ENCODE results near the gene ST14.

The ST14 gene

DNA sequence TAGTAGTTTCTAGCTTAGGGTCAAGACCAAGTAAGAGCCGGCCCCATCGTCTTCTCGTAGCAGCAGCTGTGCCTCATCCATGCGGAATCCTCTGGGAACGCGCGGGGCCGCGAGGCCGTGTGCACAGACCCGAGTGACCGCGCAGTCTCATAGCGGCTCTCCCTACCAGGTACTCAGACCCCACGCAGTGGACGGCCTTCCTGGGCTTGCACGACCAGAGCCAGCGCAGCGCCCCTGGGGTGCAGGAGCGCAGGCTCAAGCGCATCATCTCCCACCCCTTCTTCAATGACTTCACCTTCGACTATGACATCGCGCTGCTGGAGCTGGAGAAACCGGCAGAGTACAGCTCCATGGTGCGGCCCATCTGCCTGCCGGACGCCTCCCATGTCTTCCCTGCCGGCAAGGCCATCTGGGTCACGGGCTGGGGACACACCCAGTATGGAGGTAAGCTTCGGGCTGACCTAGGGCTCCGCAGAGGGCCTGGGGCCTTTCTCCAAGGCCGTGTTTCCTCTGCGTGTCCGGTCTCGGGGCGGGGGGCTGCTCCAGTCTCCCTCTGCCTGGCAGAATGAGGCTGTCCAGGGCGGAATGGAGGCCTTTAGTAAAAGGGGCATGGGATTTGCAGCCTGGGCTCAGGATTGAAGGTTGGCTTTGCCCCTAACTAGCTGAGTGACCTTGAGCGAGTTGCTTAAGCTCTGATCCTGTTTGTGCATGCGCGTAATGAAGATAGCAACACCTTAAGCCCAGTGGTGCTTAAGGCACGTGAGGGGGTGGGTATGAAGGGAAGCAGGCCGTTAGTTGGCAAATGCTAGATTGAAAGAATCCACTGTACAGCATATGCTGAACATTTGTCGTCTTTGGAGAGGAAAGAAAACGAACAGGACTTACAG, 48.9 kb downstream of the ST14 start:
- no peak for DNase-seq (ENCODE audit: low read depth in 3 of 3)

DNA sequence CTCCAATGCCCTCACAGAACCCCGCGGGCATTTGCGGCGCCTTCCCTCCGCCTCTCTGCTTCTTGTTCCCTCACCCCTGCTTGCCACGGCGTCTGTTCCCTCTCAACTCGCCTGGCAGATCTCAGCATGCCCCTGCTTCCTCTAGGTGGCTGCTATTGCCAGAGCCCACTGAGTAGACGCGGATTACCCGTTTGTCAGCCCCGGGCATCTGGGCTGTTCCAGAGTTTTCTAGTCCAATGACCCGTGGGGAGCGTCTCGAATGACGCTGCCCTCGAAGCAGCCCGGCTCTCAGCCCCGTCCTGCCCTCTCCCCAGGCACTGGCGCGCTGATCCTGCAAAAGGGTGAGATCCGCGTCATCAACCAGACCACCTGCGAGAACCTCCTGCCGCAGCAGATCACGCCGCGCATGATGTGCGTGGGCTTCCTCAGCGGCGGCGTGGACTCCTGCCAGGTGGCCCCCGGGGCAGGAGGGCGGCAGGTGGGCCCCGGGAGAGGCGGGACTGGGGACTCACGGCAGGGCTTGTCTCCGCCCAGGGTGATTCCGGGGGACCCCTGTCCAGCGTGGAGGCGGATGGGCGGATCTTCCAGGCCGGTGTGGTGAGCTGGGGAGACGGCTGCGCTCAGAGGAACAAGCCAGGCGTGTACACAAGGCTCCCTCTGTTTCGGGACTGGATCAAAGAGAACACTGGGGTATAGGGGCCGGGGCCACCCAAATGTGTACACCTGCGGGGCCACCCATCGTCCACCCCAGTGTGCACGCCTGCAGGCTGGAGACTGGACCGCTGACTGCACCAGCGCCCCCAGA, 49.7 kb downstream of the ST14 start:
- DNase-seq (ENCODE audit: low read depth in 3 of 3) = no peak

DNA sequence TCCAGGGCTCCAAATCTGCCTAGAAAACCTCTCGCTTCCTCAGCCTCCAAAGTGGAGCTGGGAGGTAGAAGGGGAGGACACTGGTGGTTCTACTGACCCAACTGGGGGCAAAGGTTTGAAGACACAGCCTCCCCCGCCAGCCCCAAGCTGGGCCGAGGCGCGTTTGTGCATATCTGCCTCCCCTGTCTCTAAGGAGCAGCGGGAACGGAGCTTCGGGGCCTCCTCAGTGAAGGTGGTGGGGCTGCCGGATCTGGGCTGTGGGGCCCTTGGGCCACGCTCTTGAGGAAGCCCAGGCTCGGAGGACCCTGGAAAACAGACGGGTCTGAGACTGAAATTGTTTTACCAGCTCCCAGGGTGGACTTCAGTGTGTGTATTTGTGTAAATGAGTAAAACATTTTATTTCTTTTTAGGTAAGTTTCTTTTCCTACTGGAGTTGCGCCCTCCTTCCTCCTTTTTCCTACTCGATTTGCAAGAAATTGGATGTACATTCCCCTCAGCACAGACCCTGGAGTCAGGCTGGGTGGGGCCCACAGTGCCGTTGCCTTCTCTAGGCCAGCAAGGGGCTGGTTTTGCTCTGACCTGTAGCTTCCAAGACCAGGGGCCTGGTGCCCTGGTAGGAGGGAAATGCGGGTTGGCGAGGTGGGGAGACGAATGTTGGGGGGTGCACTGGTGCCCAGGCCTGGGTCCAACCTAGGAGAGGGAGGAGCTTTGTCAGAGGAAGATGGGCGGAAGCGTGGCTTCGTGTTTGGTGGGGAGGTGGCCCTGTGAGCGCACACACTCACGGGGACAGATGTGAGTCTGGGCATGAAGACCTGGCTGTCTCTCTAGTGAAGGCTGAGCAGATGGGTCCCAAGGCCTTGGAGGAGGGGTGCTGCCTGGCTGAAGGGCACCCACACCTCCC, 50.6 kb downstream of the ST14 start:
- DNase-seq (ENCODE audit: low read depth in 3 of 3) = no peak

DNA sequence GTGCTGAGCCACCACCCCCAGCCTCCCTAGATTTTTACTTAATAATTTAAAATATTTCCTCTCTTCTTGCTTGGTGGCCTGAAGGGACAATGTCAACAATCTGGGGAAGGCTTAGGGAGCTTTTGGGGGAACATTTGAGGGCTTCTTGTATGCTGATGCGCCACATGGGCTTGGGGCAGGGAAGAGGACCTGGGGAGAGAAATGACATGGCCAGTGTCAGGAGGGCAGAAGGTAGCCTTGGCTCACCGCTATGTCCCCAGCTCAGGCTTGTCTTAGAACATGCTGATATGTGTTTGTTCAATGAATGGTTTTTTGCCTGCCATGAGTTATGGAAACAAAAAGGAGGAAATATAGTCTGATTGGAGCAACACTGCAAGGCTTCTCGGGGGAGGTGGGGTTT, 51.6 kb downstream of the ST14 start:
- no peak for DNase-seq (ENCODE audit: low read depth in 3 of 3)

DNA sequence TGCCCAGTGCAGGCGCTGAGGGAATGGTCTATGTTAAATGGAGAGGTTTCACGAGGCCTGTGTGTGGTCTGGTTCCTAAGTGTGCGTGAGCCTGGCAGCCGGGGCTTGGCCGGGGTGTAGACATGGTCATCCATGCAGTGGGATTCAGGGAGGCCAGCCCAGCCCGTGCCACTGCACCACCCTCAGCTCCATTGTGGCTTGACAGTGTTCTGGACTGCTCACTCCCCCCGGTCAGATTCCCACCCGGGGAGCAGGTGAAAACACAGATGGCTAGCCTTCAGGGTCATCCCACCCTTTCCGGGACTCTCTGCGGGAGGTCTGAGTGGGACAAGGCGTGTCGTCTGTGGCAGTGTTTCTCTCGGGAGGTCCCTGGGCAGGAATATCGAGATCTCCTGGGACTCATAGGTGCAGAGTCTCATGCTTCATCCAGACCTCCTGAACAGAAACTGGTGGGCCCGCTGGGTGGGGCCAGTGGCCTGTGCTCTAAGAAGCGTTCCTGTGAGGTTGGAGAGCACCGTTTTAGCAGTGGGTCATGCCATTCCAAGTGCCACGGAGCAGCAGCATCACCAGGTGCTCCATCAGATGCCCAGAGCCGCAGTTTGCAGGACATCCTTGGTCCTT, 52.3 kb downstream of the ST14 start:
- DNase-seq (ENCODE audit: low read depth in 3 of 3) = no peak

DNA sequence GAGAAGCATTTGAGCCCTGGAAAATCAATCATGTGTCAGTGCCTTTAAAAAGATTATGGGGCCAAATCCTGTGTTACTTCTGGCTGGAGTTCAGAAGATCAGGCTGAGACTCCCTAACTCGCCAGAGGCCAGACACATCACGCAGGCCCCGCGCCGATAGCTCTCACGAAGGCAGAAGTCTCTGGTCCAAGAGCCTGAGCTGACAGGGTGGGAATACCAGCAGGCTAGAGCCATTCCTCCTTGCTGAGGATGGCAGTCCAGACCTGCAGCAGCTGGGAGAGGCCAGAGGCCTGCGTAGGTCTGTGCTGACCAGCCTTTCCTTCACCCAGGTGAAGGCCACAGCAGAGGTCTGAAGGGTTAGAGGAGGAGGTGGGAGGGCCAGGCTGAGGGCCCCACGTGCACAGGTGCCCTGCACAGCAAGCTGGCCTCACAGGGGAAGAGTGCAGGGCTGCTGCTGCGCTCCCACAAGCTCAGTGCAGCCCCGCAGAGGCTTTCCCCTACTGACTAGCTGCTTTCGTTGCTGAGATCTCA, 52.9 kb downstream of the ST14 start:
- no peak for DNase-seq (ENCODE audit: low read depth in 3 of 3)

DNA sequence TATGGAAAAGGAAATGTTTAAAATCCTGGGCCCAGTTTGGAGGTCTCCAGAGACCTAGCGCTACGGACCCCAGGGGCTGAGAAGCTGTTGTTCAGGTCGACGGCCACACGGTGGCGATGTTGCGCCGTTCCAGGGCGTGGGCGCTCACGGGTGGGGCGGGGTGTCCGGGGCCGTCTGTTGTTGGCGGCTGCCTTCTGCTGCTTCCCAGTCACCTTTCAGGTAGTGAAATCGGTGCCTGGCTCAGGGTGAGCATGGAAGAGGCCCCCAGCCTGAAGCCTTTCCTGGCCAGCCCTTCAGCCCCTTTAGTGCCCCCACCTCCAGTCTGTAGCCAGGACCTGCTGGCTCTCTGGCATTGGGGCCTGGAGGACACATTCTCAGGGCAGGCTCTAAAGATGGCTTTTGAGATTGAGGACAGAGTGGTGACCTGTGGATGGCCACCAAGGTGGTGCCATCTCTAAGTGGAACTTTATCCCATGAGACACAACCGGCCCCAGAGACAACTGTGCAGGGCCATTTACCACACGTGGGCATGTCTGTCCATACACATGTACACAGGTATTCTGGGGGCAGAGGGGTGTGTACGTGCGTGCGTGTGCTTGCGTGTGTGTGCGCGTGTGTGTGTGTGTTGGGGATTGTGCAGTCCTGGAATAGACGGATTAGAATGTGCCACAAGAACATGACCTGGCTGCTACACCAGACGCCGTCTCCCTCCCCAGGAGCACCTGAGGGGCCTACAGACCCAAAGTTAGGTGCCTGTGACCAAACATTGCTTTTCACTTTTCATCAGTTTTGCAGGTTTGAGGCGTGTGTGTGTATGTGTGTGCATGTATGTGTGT, 53.8 kb downstream of the ST14 start:
- peak; percentile 43 to 64 (median 52) for DNase-seq (ENCODE audit: low read depth in 3 of 3)

DNA sequence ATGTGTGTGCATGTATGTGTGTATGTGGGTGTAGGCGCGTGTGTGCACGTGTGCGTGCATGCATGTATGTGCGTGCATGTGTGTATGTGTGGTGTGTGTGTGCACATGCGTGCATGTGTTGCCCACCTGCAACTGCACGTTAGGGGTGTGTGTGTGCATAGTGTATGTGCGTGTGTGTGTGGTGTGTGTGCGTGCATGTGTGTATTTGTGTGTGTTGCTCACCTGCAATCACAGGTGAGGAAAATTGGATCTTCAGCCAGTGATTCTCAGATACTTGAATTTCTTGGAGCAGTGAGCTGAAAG, 54.3 kb downstream of the ST14 start:
- DNase-seq (ENCODE audit: low read depth in 3 of 3) = no peak

DNA sequence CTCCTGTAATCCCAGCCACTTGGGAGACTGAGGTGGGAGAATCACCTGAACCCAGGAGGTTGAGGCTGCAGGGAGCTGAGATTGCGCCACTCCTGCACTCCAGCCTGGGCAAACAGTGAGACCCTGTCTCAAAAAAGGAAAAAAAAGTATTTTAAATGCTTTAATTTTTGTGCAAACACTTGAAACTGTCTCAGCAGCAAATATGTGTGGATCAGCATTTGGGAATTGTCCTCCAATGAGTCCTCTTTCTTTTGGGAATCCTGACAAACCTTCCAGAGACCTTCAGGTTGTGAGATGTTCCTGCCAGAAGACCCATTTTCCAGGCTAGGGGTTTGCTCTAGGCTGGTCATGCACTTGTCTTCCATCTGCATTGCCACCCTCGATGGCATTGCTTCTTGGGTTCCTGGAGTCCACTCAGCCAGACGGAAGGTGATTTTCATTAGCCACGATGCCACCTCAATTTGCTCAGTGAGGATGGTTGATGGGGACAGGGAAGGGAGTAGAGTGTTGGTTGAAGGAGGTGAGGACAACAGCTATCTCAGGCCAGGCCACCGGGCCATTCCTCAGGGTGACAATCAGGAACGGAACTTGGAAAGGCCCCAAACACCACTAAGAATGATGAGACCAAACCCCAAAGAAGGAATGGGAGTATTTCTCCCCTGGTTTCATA, 55.4 kb downstream of the ST14 start:
- DNase-seq (ENCODE audit: low read depth in 3 of 3) = no peak

DNA sequence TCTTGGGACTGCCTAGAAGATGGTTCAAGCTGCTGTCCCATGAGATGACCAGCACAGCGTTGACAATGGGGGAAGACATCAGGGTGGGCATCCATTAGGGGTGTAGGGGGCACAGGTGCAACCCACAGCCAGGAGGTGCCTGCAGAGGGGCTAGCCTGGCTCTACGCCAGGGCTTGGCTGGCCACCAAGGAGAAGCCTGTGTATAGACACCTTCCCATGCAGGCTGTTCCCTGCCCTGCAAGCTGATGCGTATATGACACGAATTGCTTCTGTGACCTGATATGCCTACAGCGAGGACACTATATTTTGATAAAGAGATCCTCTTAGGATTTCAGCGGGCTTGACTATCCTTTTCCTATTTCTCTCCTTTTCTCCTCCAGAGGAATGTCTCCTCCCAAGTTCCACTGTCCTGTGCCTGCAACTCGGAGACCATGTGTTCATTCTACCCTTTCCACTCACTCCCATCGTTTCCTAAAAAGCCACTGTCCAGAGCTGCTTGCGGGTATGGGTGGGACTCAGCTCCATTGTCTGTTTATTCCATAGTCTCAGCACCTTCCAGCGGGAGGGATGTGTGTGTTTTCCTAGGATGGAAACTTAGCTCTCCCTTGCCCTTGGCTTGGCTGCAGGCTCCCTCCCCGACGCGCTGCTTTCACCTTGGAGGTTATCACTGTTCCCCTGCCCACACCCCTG, 56.1 kb downstream of the ST14 start:
- no peak for DNase-seq (ENCODE audit: low read depth in 3 of 3)

DNA sequence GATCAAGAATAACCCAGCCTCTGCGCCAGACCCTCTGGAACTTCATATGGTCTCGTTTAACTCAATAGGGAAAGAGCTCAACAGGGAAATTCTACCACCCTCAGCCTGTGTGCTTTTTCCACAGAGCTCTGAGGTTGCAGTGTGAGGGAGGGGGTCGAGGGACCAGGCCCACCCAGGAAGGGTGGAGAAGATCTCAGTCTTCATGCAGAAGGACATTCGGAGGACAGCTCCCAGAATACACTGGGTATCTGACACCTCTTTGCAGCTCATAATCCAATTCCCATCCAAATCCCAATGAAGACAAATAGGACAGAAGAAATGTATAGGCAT, 56.6 kb downstream of the ST14 start:
- no peak for DNase-seq (ENCODE audit: low read depth in 3 of 3)

DNA sequence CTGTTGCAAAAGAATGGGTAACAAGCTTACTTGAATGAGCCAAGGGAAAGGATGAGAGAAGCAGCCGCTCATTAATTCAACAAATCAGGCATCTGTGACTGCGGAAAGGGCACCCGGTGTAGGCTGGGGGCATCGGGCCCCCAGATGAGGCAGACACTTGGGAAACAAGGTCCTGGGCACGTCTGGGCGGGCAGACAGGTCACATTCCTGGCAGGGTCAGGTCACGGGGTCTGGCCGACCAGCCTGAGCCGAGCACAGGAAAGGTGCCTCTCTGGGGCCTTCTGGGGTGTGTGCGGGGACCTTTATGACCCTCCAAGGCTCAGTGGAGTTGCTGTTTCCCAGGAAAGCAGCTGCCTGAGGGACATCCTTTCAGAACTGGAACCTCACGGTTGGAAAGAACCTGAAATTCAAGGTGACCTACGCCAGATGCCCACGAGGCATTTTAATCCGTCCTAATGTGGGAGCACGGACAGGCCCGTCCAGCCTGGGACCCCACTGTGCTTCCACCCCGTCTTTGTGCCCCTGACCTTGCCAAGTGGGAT, 57.1 kb downstream of the ST14 start:
- DNase-seq (ENCODE audit: low read depth in 3 of 3) = no peak

DNA sequence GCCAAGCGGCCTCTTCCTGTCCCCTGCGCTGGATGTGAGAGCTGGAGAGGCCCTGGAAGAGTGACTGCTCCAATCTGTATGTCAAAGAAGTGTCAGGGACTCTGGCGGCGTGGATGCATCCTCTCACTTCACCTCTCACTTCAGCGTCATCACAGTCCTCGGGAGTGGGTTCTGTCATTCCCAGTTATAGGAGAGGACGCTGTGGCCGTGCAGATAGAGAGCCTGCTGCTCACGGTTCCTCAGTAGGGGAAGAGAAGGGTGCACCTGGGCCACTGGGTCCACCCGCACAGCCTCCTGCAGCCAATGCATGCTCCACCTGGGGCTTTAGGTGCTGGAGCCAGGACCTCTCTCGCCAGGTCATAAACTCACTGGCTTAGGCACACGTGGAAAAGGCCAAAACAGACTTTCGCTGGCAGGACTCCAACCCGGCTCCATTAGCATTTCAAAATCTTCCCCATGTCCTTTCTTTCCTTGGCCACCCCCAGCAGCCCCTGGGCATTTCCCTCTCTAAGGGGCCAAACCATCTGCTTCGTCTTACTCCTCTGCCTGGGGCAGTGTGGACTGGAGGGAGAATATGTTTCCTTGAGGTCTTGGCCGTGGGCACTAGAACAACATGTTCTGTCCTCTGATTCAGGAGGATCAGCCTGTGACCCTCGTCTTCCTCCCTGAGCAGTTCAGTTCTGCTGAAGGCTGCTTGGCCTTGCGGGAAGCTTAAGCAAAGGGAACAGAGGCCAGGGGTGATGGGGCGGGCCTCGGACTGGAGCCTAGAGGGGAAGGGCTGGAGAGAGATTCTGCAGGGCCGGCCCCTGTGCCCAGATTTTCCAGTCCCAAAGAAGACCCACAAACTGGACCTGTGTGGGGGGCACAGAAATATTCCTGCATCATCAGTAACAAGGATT, 57.8 kb downstream of the ST14 start:
- DNase-seq (ENCODE audit: low read depth in 3 of 3) = no peak

DNA sequence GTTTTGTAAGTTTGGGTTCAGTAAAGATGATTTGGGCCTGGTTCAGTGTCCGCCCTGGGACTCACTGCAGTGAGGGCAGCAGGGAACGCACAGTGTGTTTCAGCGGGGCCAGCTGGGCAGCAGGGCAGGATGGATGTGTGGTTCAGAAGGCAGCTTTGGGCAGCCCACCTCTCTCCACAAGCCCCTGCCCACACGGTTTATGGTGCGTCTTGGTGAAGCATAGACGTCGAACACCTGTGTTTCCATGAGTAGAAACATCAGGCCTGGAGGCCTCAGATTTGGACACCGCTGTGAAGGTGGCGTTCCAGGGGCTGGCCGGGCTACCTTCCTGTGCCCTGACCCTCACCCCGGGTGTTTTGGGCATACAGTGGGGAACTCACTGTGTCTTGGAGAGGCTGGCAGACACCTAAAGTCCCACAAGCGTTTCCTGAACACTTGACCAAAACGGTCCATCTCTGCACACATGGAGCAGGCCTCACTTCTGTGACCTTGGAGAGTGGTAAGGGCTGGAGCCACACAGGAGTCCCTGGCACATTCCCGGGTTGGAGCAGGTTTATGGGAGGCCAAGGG, 59.0 kb downstream of the ST14 start:
- DNase-seq (ENCODE audit: low read depth in 3 of 3) = no peak

DNA sequence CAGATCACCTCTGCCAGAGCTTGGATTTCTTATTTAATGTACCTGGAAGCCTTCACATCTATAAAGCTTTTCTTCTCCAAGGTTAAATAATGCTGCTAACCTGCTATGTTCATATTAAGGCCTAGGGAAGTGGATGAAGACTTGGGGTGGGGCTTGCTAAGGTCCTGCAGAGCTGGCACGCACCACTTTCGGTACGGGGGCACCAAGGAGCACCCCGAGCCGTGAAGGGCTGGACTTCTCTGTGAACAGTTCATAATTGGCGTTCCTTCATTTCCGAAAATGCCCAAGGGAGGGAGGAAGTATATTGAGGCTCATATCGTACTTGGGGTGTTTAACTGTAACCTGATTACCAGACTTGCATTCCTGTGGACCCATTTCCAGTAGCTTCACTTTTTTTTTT, 59.6 kb downstream of the ST14 start:
- DNase-seq (ENCODE audit: low read depth in 3 of 3) = no peak

DNA sequence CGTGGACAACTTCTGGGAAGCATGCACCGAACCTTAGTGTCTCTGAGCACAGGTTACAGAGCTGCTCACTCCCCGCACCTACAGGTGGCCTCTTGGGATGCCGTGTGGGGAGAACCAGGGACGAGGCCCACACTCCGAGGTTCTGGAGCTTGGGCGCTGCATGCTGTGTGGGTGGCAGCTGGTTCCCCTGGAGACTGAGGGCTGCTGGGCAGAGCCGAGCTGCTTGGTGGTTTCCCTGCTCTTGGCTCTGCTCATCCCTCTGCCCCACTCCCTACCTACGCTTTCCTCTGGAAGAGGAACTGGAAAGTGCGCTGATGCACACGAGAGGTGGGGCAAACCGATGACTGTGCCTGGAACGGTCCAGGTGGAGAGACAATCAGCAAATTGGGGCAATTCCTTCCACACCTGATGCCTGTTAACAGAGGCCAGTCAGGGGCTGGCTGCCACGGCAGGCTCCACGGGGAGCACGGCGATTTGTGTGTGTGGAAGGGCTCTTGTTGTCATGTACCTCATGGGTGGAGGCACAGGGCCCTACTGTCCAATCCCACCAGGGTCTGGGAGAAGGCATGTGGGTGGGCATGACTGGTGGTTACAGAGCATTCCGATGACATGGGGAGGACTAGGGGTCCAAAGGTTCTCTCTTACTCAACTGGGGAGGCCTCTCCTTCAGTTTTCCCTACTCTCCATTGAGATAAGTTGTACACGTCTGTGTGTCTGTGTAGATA, 60.9 kb downstream of the ST14 start:
- no peak for DNase-seq (ENCODE audit: low read depth in 3 of 3)

DNA sequence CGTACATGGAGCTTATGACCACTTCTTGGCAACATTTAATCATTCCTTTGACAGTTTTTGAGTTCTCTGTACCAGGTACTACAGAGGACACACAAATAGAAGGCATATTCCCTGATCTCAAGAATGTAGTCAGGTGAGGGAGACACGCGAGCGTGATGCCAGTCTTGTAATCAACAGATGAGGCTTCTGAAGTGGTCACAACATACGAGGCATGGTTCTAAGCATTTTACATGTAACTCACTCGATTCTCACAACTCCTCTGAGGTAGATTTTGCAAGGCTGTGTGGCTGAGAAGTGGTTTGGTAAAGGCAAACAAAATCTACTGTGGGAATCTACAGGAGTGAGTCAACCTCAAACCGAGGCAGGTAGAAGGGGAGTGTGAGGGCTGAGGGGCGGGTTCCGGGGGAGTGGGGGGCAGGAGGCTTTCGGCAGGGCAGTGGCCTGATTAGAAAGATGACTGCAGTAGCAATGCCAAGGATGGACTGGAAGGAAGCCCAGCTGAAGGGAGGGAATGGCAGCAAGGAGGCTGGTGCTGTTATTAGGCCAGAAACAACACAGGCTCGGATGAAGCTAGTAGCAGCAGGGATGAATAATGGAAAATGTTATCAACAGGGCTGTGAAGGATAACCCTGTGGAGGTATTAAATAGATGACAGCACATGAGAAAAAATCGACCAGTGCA, 63.8 kb downstream of the ST14 start:
- no peak for DNase-seq (ENCODE audit: low read depth in 3 of 3)
